Measurements from ENCODE around the gene OSBPL2.

DNA sequence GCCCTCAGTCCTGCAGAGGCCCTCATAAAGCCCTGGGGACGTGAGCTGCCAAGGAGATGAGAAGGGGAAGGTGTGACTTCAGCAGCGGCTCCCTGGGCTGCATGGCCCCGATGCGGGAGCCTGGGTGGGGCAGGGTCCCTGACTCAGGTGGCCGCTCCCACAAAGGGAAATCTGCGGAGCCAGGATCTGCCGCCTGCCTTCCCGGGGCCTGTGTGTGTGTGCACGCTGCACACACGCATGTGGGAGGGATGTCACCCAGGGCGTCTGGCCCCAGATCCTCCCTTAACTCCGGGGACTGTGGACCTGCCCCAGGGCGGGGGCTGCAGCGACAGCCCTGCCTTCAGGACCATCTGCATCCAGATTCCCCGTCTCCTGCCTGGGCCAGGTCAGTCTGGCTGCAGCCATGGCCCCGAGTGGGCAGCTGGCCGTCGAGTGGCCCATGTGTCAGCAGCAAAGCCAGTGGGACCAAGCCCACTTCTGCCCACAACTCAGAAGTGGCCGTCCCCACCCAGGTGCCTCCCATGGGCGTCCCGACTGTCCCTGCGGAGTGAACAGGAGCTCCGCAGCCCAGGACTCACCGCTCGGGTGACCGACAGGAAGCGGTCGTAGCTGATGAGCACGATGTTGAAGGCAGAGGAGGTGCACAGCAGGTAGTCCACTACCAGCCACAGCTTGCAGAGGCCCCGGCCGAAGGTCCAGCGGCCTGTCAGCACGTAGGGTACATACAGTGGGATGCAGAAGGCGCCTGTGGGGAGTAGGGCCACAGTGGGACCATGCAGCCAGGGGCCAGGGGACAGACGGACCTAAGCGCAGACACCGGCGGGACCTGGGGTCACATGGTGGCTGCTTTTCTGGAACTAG, 20.2 kb upstream of the OSBPL2 start:
- TF ChIP-seq, protein P1, sequence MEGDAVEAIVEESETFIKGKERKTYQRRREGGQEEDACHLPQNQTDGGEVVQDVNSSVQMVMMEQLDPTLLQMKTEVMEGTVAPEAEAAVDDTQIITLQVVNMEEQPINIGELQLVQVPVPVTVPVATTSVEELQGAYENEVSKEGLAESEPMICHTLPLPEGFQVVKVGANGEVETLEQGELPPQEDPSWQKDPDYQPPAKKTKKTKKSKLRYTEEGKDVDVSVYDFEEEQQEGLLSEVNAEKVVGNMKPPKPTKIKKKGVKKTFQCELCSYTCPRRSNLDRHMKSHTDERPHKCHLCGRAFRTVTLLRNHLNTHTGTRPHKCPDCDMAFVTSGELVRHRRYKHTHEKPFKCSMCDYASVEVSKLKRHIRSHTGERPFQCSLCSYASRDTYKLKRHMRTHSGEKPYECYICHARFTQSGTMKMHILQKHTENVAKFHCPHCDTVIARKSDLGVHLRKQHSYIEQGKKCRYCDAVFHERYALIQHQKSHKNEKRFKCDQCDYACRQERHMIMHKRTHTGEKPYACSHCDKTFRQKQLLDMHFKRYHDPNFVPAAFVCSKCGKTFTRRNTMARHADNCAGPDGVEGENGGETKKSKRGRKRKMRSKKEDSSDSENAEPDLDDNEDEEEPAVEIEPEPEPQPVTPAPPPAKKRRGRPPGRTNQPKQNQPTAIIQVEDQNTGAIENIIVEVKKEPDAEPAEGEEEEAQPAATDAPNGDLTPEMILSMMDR (IDR thresholded peaks at IDR 0.05) = no peak
- no peak for TF ChIP-seq EZH2 (IDR thresholded peaks at IDR 0.05; ENCODE audit: borderline replicate concordance, insufficient read depth, low read depth, low read length, poor library complexity, severe bottlenecking)
